ENCODE results near the gene IL13. TPM values are rescaled to one million over a fixed set of nuclear protein-coding genes. Genes with fewer than 3 reads are reported as not detected.

The IL13 gene
- polyA plus RNA-seq, 2 of the 4 experiments (the other 2 are of a cell fraction), result 0.13 TPM; not detected in 1

DNA sequence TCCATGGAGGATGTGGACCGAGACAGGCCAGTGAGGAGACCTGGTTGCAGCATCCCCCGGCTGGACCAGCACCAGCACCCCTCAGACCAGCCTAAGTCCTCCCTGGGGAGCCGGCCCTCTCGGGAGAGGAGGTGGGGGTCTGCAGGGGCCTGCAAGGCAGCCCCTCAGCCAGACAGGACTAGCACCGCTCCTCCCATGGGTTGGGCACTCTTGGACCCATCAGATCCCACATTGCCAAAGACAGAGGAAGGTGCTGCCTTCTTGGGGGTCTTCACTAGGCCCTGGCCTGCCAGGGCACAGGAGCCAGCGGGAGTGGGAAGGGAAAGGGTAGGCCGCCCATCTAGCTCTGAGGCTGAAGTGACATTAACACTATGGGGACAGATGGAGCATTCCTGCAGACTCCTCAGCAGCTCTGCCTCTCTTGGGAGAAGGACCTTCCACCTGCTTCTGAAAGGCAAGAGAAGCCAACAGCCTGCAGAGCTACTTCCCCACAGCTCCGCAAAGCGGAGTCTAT, 6.8 kb downstream of the IL13 start:
- DNase-seq (ENCODE audit: low read depth in 1 of 2, low spot score in 1 of 2) (no peak), FAIRE-seq (no peak), ATAC-seq (no peak)
- H3K27ac ChIP-seq, result no peak overlapping the region
- no peaks in the 10 kb centered on the region for H3K4me1 ChIP-seq
- no peak for TF ChIP-seq JUNB (IDR thresholded peaks at IDR 0.05)
- TF ChIP-seq MAFK (IDR thresholded peaks at IDR 0.05; ENCODE audit: partially characterized antibody), result no peak
- TF ChIP-seq, protein P1, sequence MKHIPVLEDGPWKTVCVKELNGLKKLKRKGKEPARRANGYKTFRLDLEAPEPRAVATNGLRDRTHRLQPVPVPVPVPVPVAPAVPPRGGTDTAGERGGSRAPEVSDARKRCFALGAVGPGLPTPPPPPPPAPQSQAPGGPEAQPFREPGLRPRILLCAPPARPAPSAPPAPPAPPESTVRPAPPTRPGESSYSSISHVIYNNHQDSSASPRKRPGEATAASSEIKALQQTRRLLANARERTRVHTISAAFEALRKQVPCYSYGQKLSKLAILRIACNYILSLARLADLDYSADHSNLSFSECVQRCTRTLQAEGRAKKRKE (CRISPR knock-in tag; IDR thresholded peaks at IDR 0.05; ENCODE audit: low read depth), result no peak
- no peak for TF ChIP-seq CBX8 (IDR thresholded peaks at IDR 0.05)
- no peak for TF ChIP-seq EHMT2 (IDR thresholded peaks at IDR 0.05; ENCODE audit: low read depth)
- TF ChIP-seq, protein P2, sequence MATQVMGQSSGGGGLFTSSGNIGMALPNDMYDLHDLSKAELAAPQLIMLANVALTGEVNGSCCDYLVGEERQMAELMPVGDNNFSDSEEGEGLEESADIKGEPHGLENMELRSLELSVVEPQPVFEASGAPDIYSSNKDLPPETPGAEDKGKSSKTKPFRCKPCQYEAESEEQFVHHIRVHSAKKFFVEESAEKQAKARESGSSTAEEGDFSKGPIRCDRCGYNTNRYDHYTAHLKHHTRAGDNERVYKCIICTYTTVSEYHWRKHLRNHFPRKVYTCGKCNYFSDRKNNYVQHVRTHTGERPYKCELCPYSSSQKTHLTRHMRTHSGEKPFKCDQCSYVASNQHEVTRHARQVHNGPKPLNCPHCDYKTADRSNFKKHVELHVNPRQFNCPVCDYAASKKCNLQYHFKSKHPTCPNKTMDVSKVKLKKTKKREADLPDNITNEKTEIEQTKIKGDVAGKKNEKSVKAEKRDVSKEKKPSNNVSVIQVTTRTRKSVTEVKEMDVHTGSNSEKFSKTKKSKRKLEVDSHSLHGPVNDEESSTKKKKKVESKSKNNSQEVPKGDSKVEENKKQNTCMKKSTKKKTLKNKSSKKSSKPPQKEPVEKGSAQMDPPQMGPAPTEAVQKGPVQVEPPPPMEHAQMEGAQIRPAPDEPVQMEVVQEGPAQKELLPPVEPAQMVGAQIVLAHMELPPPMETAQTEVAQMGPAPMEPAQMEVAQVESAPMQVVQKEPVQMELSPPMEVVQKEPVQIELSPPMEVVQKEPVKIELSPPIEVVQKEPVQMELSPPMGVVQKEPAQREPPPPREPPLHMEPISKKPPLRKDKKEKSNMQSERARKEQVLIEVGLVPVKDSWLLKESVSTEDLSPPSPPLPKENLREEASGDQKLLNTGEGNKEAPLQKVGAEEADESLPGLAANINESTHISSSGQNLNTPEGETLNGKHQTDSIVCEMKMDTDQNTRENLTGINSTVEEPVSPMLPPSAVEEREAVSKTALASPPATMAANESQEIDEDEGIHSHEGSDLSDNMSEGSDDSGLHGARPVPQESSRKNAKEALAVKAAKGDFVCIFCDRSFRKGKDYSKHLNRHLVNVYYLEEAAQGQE (IDR thresholded peaks at IDR 0.05), result no peak
- TF ChIP-seq CEBPB (IDR thresholded peaks at IDR 0.05), result no peak
- TF ChIP-seq ESRRA (IDR thresholded peaks at IDR 0.05; ENCODE audit: borderline replicate concordance, low read length), result no peak
- TF ChIP-seq FOSB (CRISPR knock-in tag; IDR thresholded peaks at IDR 0.05), result no peak
- no peak for TF ChIP-seq HEYL (CRISPR knock-in tag; IDR thresholded peaks at IDR 0.05)
- TF ChIP-seq KDM1A (IDR thresholded peaks at IDR 0.05; ENCODE audit: low read depth), result no peak
- H3K4me3 ChIP-seq, result no peak overlapping the region
- H3K4me2 ChIP-seq, result no peak overlapping the region
- ChIA-PET CTCF (interaction anchor here (0.8 kb wide), 1 partner anchor 25 kb away, joined by 3 read pairs; no protein-coding TSS in a partner anchor), POLR2A (no interaction called here)
- no peaks in the 10 kb centered on the region for H3K9me3 ChIP-seq
- WGBS (ENCODE audit: missing lambda C conversion rate), result 81% methylated on average over 7 of the region's 9 CpGs

DNA sequence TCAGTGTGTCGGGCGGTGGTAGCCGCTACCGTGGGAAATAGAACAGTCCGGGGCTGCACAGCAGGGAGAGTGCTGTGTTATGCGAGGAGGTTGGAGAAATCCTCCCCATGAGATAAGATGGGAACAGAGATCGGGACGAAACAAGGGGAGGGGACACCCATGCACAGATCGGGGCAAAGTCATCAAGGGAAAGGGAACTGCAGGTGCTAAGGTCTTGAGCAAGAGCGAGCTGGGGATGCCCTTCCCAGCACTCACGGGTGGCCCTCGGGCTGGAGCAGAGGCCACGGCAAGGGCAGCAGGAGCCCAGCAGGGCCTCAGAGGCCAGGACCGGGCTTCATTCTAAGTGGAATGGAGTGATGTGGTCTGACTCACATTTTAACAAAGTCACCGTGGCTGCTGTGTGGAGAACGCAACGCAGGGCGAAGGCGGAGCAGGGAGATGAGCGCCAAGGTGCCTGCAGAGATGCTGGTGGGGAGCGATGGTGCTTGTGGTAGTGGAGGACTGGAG, 7.7 kb downstream of the IL13 start:
- TF ChIP-seq, protein P3, sequence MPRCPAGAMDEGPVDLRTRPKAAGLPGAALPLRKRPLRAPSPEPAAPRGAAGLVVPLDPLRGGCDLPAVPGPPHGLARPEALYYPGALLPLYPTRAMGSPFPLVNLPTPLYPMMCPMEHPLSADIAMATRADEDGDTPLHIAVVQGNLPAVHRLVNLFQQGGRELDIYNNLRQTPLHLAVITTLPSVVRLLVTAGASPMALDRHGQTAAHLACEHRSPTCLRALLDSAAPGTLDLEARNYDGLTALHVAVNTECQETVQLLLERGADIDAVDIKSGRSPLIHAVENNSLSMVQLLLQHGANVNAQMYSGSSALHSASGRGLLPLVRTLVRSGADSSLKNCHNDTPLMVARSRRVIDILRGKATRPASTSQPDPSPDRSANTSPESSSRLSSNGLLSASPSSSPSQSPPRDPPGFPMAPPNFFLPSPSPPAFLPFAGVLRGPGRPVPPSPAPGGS (IDR thresholded peaks at IDR 0.05), result no peak
- TF ChIP-seq EP300 (IDR thresholded peaks at IDR 0.05), result no peak
- no peak for TF ChIP-seq FOXS1 (CRISPR knock-in tag; IDR thresholded peaks at IDR 0.05)
- TF ChIP-seq POLR2AphosphoS2 (conservative IDR thresholded peaks at IDR 0.05; ENCODE audit: low read length), result no peak
- TF ChIP-seq, protein P4, sequence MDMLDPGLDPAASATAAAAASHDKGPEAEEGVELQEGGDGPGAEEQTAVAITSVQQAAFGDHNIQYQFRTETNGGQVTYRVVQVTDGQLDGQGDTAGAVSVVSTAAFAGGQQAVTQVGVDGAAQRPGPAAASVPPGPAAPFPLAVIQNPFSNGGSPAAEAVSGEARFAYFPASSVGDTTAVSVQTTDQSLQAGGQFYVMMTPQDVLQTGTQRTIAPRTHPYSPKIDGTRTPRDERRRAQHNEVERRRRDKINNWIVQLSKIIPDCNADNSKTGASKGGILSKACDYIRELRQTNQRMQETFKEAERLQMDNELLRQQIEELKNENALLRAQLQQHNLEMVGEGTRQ (IDR thresholded peaks at IDR 0.05), result no peak
- no peak for TF ChIP-seq ZNF302 (CRISPR knock-in tag; IDR thresholded peaks at IDR 0.05)
- no peak for TF ChIP-seq NPAS2 (CRISPR knock-in tag; IDR thresholded peaks at IDR 0.05; ENCODE audit: borderline replicate concordance)
- no peak for TF ChIP-seq HDAC2 (IDR thresholded peaks at IDR 0.05)
- TF ChIP-seq RCOR1 (IDR thresholded peaks at IDR 0.05; ENCODE audit: low read depth, low read length), result no peak
- TF ChIP-seq BHLHE40 (IDR thresholded peaks at IDR 0.05; ENCODE audit: low read depth, low read length), result no peak
- TF ChIP-seq SMC3 (IDR thresholded peaks at IDR 0.05), result no peak
- FAIRE-seq, result no peak
- CTCF ChIA-PET, result interaction anchor here (0.8 kb wide), 1 partner anchor 26 kb away, joined by 3 read pairs; no protein-coding TSS in a partner anchor

More for the DNA sequence above, 7.7 kb downstream of the IL13 start:
- POLR2A ChIA-PET, result no interaction called here
- 87% methylated on average over 21 of the region's 21 CpGs for WGBS (ENCODE audit: missing lambda C conversion rate)
- DNase-seq (ENCODE audit: low read depth in 1 of 2, low spot score in 1 of 2) (no peak), ATAC-seq (no peak)
- Histone ChIP-seq H3K4me3 (no peak overlapping the region), H3K4me2 (no peak overlapping the region), H3K9me3 (no peaks in the 10 kb centered on the region), H3K4me1 (no peaks in the 10 kb centered on the region), H3K27ac (no peak overlapping the region)

All from A549 (cell line).